22Rv1 (cell line): ENCODE results near the gene TCF12.

Source experiments
- ZFX ChIP-seq: fragments of 450-650 bp; IDR thresholded peaks from 2 replicates; pipeline ENCODE4 v1.6.1; 2017; ENCODE audit warnings: antibody characterized with exemption, borderline replicate concordance
- TF ChIP-seq, protein P1 (sequence below): fragments of 450-650 bp; IDR thresholded peaks from 2 replicates; pipeline ENCODE4 v1.5.1; 2017; ENCODE audit warnings: mild to moderate bottlenecking

DNA sequence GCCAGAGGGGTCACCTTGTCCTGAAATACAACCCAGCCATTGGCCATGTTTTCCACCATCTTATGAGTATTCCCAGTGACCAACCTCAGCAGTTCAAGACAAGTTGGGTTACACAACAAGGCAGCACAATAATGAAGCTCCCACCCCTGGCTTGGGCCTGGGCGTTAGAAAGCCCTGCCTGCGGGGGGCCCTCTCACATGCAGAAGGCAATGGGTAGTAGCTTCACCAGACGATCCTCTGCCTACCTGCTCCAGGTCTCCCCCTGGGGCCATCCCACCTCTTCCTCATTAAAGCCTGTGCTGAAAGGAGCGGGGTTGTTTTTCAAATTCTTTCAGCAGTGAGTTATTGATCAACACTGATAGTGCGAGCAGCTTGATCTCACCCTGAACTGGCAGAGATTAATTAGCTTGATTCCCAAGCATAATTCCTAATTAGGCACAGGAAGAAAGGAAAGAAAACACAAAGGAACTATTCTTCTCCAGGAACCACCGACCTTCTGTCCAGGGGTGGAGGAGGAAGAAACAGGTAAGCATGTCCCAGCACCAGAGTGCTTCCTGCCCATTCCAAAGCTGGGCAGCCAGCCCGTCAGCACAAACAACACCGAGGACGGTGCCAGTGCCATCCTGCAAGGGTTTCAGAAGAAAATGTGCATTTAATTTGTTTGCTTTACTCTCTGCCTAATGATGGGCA is 378.2 kb downstream of the TCF12 start:
- TF ChIP-seq, protein P1, sequence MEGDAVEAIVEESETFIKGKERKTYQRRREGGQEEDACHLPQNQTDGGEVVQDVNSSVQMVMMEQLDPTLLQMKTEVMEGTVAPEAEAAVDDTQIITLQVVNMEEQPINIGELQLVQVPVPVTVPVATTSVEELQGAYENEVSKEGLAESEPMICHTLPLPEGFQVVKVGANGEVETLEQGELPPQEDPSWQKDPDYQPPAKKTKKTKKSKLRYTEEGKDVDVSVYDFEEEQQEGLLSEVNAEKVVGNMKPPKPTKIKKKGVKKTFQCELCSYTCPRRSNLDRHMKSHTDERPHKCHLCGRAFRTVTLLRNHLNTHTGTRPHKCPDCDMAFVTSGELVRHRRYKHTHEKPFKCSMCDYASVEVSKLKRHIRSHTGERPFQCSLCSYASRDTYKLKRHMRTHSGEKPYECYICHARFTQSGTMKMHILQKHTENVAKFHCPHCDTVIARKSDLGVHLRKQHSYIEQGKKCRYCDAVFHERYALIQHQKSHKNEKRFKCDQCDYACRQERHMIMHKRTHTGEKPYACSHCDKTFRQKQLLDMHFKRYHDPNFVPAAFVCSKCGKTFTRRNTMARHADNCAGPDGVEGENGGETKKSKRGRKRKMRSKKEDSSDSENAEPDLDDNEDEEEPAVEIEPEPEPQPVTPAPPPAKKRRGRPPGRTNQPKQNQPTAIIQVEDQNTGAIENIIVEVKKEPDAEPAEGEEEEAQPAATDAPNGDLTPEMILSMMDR = no peak
- no peak for TF ChIP-seq ZFX
